HG03039 (cell line): ENCODE results near the gene NPBWR2.
"Not testable (repeated sequence)": the region's sequence is repeated elsewhere in the genome, so short reads cannot be mapped to it uniquely, and the experiment has no call there.

Experiments
- ATAC-seq: cut with Tn5 transposase; IDR thresholded peaks from one replicate; pipeline ENCODE4 v1.9.1; 2021; ENCODE audit warnings: mild to moderate bottlenecking, moderate library complexity; ENCODE audit not compliant: unreplicated experiment

The NPBWR2 gene

DNA sequence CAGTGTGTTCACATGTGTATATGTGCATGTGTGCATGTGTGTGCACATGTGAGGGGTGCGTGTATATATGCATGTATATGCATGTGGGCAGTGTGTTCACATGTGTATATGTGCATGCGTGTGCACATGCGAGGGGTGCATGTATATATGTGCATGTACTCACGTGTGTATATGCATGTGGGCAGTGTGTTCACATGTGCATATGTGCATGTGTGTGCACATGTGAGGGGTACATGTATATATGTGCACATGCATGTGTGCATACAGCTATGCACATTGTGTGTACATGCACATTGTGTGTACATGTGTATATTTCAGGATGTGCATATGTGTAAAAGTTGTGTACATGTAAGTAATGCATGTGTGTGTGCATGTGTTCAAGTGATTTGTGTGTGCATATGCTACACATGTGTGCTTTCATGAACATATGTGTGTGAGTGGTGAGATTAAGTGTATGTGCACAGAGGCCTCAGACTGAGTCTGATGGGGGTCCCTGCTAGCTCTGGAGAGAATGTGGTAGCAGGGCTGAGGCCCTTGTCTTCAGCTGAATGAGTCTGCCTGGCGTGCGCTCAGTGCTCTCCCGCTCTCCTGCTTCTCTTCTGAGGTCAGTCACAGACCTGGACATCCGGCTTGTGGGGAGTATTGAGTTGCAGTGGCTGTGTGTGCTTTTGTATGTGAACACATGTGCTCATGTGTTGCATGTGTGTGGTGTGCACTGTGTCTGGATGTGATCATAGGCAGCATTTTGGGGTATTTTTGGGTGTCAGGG is 37.0 kb upstream of the NPBWR2 start:
- no peak for ATAC-seq

DNA sequence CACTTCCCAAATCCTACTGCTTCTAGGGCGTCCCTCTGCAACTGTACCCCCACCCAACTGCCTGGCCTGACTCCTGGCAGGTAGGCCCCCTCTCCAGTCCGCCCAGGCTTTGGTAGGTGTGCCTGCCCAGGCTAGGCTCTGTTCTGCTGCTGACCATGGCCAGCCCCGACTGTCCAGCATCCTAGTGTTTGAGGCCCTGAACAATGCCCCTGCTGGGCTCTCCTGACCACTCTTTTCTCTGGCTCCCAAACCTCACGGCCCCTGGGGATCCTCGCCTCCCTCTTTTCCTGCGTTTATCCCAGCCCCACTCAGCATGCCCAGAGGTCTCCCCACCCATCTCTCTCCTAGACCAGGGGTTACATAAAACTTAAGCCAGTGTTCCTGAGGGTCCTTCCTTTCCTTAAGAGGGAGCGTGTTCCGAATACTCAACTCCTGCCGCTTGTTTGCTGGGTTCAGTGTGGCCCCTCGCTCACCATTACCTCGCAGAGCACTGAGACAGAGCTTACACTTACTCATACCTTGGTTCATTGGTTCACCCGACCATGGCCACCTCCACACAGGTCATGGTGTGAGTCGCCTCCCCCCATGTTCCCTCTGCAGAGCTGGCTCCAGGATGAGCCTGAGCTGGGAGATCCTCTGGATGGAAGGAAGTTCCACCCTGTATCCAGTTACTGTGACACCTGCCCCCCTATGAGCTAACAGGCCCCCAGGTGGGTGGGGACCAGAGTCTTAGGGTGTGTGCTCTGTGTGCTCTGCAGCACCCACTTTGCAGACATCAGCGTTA is 35.8 kb upstream of the NPBWR2 start:
- no peak for ATAC-seq

DNA sequence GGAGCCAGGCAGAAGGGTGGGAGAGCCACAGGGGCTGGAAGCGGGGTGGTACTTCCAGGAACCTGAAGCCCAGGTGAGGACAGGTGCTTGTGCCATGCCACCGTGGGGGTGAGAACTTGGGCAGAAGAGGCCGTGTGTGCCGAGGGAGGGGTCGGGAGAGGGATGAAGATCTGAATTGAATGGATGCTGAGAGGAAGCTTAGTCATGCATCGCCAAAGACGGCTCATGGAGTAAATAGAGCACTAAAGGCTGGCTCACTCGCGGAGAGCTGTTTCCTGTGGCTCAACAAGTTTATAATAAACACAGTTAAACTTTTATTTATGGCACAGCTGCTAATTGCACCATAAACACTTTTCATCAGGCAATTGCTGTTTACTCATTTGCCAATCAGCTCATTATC is 35.2 kb upstream of the NPBWR2 start:
- no peak for ATAC-seq

DNA sequence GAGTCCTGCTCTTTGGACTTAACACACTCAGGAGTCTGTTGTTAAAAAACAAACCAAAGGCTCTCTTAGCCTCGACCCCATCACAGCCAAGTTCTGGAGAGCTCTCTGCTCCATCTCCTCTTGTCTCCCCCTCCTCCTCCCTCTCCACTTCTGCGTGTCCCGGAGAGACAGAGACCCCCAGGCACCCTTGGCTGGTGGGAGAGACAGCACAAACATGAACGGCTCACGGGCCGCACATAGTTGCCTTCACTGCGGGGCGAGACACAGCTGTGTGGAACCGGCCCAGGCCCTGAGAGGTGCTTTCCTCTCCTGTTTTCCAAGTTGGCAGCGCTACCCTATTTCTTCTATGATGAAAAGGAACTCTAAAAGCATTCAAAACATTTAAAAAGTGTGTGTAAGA is 33.6 kb upstream of the NPBWR2 start:
- ATAC-seq = no peak

- no peak for ATAC-seq
Observed at GRCh38 chr20:64140061-64140931, 32.9 kb upstream of the NPBWR2 start.

DNA sequence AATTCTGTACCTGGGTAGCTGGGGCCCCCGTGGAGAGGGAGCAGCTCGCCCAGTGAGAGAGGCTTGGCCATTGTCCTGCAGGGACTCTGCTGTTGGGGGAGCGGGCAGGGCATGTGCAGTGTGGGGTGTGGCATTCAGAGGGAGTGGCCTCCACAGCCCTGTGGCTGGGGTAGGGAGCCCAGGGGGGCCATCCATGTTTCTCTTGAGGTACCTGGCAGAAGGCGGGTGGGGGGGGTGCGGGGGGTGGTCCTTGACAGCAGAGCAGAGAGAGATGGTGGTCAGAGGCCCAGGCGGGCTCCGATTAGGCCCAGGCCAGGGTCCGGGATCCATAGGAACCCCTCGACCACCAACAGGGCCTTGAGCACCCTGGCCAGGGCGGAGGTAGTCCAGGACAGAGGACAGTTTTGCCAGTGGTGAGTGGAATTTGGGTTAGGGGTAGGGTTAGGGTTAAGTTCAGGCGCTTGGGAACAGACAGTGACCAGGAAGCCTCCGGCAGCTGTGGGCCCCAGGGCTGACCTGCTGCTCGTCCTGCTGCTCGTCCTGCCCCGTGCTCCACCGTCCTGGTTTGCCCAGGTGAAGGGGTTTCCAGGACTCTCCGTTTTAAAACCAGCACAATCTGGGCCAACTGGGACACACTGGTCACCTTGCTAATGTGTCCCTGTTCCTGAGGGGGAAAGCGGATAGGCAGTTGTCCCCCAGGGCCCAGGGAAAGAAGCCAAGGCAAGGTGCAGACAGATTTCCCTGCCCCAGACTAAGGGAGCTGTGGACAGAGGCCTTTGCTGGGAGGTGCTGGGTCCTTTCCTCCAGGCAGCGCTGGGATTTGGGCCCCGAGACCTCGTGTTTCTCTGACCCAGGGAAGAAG is 32.1 kb upstream of the NPBWR2 start:
- no peak for ATAC-seq

DNA sequence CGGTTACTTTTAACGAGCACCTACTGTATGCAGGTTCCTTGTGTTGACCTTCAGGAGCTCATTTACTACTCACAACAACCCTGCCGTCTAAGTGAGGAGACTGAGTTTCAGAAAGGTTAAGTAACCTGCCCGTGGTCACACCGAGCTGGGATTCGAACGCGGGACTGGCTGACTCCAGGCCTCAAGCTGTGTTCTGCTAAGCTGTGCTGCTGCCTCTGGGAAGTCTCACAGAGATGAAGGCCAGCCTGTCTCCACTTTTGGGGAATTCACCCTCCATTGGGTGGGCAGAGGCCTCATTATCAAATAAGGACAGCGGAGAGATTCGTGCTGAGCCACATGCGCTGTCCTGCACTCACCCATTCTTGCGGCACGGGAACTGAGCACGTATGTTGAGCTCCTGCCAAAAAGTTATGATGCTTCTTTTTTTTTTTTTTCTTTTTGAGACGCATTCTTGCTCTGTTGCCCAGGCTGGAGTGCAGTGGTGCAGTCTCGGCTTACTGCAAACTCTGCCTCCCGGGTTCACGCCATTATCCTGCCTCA is 31.0 kb upstream of the NPBWR2 start:
- no peak for ATAC-seq

GRCh38 chr20:64137598-64138031 is 30.2 kb upstream of the NPBWR2 start:
- no peak for ATAC-seq

DNA sequence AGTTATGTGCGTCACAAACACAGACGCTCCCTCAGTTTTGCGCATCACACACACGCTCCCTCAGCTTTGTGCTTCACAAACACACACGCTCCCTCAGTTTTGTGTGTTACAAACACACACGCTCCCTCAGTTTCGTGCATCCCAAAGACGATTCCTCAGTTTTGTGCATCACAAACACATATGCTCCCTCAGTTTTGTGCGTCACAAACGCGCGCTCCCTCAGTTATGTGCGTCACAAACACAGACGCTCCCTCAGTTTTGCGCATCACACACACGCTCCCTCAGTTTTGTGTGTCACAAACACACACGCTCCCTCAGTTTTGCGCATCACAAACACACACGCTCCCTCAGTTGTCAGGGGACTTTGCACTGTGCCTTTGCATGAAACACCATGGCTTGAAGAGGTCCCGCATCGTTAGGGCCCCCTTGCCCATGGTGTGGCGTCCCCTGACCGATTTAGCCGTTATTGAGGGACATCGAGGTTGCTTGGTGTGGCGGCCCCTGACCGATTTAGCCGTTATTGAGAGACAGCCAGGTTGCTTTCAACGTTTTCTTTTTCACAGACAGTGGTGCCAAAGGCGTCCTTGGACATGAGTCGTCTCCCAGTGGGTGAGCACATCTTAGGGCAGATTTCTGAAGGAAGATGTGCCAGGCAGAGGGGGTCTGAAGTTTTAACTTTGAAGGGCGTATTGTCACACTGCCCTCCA is 28.8 kb upstream of the NPBWR2 start:
- no peak for ATAC-seq

GRCh38 chr20:64134744-64135143 is 27.4 kb upstream of the NPBWR2 start:
- not testable (repeated sequence) for ATAC-seq

- ATAC-seq = no peak
Observed at GRCh38 chr20:64133951-64134407, 26.6 kb upstream of the NPBWR2 start.

- ATAC-seq = no peak
Observed at GRCh38 chr20:64131406-64131805, 24.0 kb upstream of the NPBWR2 start.

GRCh38 chr20:64130876-64131275 is 23.5 kb upstream of the NPBWR2 start:
- no peak for ATAC-seq

- ATAC-seq = no peak
Observed at GRCh38 chr20:64130271-64130670, 22.9 kb upstream of the NPBWR2 start.

DNA sequence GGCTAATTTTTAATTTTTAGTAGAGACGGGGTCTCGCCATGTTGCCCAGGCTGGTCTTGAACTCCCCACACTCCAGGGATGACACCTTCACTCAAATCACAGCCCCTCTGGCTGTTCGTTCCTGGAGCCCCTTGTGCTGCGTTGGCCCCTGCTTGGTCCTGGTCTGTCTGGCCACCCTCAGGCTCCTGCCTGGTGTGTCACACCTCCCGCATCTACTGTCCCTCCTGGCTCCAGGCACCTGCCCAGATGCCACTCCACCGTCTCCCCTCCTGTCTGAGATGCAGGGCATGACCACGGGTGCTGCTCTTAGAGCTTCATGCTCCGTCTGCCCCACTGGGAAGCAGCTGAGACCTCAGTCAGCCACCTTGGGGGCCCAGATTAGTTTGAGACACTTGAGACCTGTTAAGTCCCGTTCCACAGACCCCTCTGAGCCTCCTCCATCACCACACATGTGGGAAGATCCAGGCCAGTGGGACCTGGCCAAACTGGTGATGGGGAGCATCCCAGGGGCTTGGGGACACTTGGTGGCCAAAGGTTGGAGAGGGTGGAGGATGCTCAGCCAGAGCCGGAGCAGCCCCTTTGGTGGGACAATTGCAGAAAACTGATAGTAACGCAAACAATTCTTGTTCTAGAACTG is 21.9 kb upstream of the NPBWR2 start:
- no peak for ATAC-seq

DNA sequence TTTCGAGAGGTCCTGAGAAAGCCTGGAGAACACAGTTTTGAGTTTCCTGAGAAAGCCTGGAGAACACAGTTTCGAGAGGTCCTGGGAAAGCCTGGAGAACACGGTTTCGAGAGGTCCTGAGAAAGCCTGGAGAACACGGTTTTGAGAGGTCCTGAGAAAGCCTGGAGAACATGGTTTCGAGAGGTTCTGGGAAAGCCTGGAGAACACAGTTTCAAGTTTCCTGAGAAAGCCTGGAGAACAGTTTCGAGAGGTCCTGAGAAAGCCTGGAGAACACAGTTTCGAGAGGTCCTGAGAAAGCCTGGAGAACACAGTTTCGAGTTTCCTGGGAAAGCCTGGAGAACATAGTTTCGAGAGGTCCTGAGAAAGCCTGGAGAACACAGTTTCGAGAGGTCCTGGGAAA is 16.2 kb upstream of the NPBWR2 start:
- ATAC-seq = not testable (repeated sequence)

DNA sequence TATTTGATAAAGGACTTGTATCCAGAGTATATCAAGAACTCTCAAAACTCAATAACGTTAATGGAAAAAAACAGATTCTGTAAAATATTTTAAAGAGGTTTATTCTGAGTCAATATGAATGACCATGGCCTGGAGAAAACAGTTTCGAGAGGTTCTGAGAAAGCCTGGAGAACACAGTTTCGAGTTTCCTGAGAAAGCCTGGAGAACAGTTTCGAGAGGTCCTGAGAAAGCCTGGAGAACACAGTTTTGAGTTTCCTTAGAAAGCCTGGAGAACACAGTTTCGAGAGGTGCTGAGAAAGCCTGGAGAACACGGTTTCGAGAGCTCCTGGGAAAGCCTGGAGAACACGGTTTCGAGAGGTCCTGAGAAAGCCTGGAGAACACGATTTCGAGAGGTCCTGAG is 15.6 kb upstream of the NPBWR2 start:
- not testable (repeated sequence) for ATAC-seq

- no peak for ATAC-seq
Observed at GRCh38 chr20:64121586-64121985, 14.2 kb upstream of the NPBWR2 start.
